DOHH2 (cell line): ENCODE results near the gene LRRN2.
A peak's percentile ranks its signal among the peaks of the same experiment; 100 is the strongest.

Experiments
- H3F3A ChIP-seq: fragments of 200-600 bp; sonication (generic), shearing (Covaris generic); 2 replicates; pipeline ENCODE4 v1.6.0; 2016; ENCODE audit warnings: antibody characterized with exemption, mild to moderate bottlenecking; ENCODE audit not compliant: control insufficient read depth, insufficient read depth
- H3K27ac ChIP-seq: fragments of 200-600 bp; sonication (generic); 2 replicates; pipeline ENCODE4 v1.5.1; 2014; ENCODE audit warnings: low read depth, mild to moderate bottlenecking, low read length, moderate library complexity
- H3K27me3 ChIP-seq: fragments of 200-600 bp; sonication (generic); 2 replicates; pipeline ENCODE4 v1.6.1; 2014; ENCODE audit warnings: mild to moderate bottlenecking, low read length, mixed read lengths; ENCODE audit not compliant: control insufficient read depth
- H3K36me3 ChIP-seq: fragments of 200-600 bp; sonication (generic); 2 replicates; pipeline ENCODE4 v1.6.1; 2014; ENCODE audit warnings: mild to moderate bottlenecking, low read length, moderate library complexity, mixed read lengths; ENCODE audit not compliant: control insufficient read depth
- H3K4me1 ChIP-seq: fragments of 200-600 bp; sonication (generic); 2 replicates; pipeline ENCODE4 v1.6.1; 2014; ENCODE audit warnings: mild to moderate bottlenecking, low read length, mixed read lengths; ENCODE audit not compliant: control insufficient read depth
- H3K4me2 ChIP-seq: fragments of 200-600 bp; sonication (generic); 2 replicates; pipeline ENCODE4 v1.6.0; 2014; ENCODE audit warnings: mild to moderate bottlenecking, low read length, moderate library complexity
- H3K4me3 ChIP-seq: fragments of 200-600 bp; sonication (generic); 2 replicates; pipeline ENCODE4 v1.5.1; 2014; ENCODE audit warnings: mild to moderate bottlenecking, low read length, mixed read lengths
- H3K79me2 ChIP-seq: fragments of 200-600 bp; sonication (generic); 2 replicates; pipeline ENCODE4 v1.6.1; 2014; ENCODE audit warnings: mild to moderate bottlenecking, low read length, mixed read lengths; ENCODE audit not compliant: control insufficient read depth
- H3K9me2 ChIP-seq: fragments of 200-600 bp; sonication (generic); replicated peaks from 2 replicates; pipeline ENCODE4 v1.6.1; 2014; ENCODE audit warnings: mild to moderate bottlenecking, low read length, mixed read lengths; ENCODE audit not compliant: control insufficient read depth
- H3K9me3 ChIP-seq: fragments of 200-600 bp; sonication (generic); 2 replicates; pipeline ENCODE4 v1.6.1; 2014; ENCODE audit warnings: antibody characterized with exemption, low read length, mixed read lengths; ENCODE audit not compliant: control insufficient read depth, insufficient read depth
- H4K20me1 ChIP-seq: fragments of 200-600 bp; sonication (generic); 2 replicates; pipeline ENCODE4 v1.6.0; 2014; ENCODE audit warnings: low read depth, mild to moderate bottlenecking, antibody characterized with exemption, low read length, moderate library complexity; ENCODE audit not compliant: control insufficient read depth, insufficient read depth
- CTCF ChIP-seq: fragments of 200-600 bp; sonication (generic); IDR thresholded peaks from one replicate; pipeline ENCODE4 v1.5.1; 2014; ENCODE audit warnings: antibody characterized with exemption, mild to moderate bottlenecking, low read depth, low read length; ENCODE audit not compliant: poor library complexity, severe bottlenecking
- EZH2phosphoT487 ChIP-seq: fragments of 200-600 bp; sonication (generic); IDR thresholded peaks from 2 replicates; pipeline ENCODE4 v1.6.1; 2017; ENCODE audit warnings: borderline replicate concordance, mild to moderate bottlenecking, antibody characterized with exemption, low read length, moderate library complexity, mixed read lengths

Gene LRRN2

GRCh38 chr1:204706838-204707509, 21.4 kb upstream of the LRRN2 start:
- TF ChIP-seq EZH2phosphoT487 (no peak), CTCF (no peak)
- Histone ChIP-seq H3K4me1 (peaks cover 71% of the 10 kb centered on the region), H4K20me1 (no peaks in the 10 kb centered on the region), H3K9me2 (no peaks in the 10 kb centered on the region), H3K27me3 (no peaks in the 10 kb centered on the region), H3K36me3 (peaks cover 18% of the 10 kb centered on the region), H3K27ac (peak overlapping the region; percentile 43), H3F3A (peaks cover 9% of the 10 kb centered on the region), H3K9me3 (no peaks in the 10 kb centered on the region), H3K79me2 (peaks cover 47% of the 10 kb centered on the region), H3K4me3 (peak overlapping the region; percentile 41), H3K4me2 (peak overlapping the region; percentile 53)

- peak overlapping the region; percentile 53 for H3K4me2 ChIP-seq
- no peaks in the 10 kb centered on the region for H3K27me3 ChIP-seq
- H3K9me2 ChIP-seq = no peaks in the 10 kb centered on the region
- peaks cover 63% of the 10 kb centered on the region for H3K4me1 ChIP-seq
- peaks cover 9% of the 10 kb centered on the region for H3F3A ChIP-seq
- no peak for TF ChIP-seq CTCF
- TF ChIP-seq EZH2phosphoT487 = no peak
- H3K4me3 ChIP-seq = peak overlapping the region; percentile 41
- peaks cover 39% of the 10 kb centered on the region for H3K79me2 ChIP-seq
- no peaks in the 10 kb centered on the region for H3K9me3 ChIP-seq
- H4K20me1 ChIP-seq = no peaks in the 10 kb centered on the region
- H3K36me3 ChIP-seq = peaks cover 10% of the 10 kb centered on the region
- peak overlapping the region; percentile 43 for H3K27ac ChIP-seq
Measured at GRCh38 chr1:204705888-204706837, 20.6 kb upstream of the LRRN2 start.

GRCh38 chr1:204705493-204705811, 19.9 kb upstream of the LRRN2 start:
- Histone ChIP-seq H3K27ac (peak overlapping the region; percentile 43; the same call in 1 of the 2 replicates), H3K9me3 (no peaks in the 10 kb centered on the region), H3K9me2 (no peaks in the 10 kb centered on the region), H3K79me2 (peaks cover 33% of the 10 kb centered on the region), H3F3A (peaks cover 9% of the 10 kb centered on the region), H3K27me3 (no peaks in the 10 kb centered on the region), H4K20me1 (no peaks in the 10 kb centered on the region), H3K36me3 (peaks cover 5% of the 10 kb centered on the region), H3K4me1 (peaks cover 56% of the 10 kb centered on the region), H3K4me2 (peak overlapping the region; percentile 53), H3K4me3 (no peak overlapping the region)
- TF ChIP-seq EZH2phosphoT487 = no peak
- TF ChIP-seq CTCF = no peak
